HT-29 (cell line): Measurements from ENCODE around the gene FGB. TPM values are rescaled to one million over a fixed set of nuclear protein-coding genes. Genes with fewer than 3 reads are reported as not detected.
"Not testable (repeated sequence)": the region's sequence is repeated elsewhere in the genome, so short reads cannot be mapped to it uniquely, and the experiment has no call there.

Source experiments
- DNase-seq: peaks from one replicate; pipeline ENCODE4 v3.0.0-alpha.2; 2015; ENCODE audit warnings: low spot score
- total RNA-seq: library from RNA; depleted of rRNA; stranded (reverse); fragments of >200 nt; shearing (Covaris generic); gene quantifications from 2 replicates; pipeline ENCODE4 v1.2.3, GENCODE V29; 2014

FGB gene
- total RNA-seq, 1 experiment from 2014 or later = not detected

DNA sequence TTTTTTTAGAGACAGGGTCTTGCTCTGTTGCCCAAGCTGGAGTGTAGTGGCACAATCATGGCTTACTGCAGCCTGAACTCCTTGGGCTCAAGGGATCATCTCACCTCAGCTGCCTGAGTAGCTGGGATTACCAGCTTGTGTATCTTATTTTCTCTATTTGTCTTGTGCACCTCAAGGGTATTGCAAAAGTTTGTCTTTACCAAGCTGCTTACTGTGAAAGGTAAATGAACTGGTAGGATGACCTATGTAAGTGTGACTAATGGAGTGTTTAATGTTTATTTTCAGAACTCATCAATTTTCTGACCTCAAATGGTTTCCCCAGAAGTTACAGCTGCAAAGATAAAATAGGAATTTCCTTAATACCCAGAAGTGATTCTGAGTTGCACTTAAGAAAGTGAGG lies 33.0 kb downstream of the FGB start:
- DNase-seq = no peak

DNA sequence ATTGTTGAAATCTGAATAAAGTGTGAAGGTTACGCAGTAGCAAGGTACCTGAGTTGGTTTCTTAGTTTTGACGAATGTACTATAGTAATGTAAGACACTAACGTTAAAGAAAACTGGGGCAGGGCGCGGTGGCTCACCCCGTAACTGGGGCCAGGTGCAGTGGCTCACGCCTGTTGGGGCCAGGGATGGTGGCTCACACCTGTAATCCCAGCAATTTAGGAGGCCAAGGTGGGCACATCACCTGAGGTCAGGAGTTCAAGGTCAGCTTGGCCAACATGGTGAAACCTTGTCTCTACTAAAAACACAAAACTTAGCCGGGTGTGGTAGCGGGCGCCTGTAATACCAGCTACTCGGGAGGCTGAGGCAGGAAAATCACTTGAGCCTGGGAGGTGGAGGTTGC lies 34.5 kb downstream of the FGB start:
- DNase-seq = not testable (repeated sequence)

DNA sequence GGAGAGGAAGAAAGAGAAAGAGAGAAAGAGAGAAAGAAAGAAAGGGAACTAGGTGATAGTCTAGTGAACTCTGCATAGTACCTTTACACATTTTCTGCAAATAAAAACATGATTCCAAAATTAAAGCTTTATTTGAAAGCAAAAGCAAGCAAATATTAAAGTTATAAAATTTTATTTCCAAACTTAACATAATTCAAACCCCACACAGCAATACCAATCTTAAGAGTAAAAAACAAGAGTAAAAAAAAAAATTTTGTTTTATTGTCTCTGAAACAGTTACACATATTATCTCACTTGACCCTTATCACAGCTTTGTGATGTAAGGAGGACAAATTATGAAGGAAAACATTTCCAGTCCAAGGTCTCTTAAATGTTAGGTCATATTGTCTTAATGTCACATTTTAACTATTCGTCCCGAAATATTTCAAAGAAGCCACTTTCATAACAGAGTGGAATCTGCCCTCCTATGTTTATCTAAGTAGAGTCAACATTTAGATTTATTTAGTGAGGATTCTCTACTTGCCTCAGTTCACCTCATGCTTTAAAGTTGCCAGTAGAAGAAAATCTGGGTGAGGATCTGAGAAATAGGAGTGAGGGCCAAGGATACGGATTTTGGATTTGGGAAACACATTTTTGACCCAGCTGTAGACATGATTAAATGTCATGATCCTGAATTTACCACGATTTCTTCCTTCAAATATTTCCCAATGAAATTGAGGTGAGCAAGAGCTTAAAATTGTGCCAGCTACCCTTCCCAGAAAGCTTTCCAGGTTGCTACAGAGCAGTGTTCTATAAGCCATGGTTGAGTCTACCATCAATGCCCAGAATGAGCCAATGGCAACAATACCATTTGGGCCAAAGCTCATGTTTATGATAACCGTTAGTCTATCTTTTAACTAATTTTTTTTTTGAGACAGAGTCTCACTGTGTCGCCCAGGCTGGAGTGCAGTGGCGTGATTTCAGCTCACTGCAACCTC lies 35.3 kb downstream of the FGB start:
- DNase-seq = no peak

DNA sequence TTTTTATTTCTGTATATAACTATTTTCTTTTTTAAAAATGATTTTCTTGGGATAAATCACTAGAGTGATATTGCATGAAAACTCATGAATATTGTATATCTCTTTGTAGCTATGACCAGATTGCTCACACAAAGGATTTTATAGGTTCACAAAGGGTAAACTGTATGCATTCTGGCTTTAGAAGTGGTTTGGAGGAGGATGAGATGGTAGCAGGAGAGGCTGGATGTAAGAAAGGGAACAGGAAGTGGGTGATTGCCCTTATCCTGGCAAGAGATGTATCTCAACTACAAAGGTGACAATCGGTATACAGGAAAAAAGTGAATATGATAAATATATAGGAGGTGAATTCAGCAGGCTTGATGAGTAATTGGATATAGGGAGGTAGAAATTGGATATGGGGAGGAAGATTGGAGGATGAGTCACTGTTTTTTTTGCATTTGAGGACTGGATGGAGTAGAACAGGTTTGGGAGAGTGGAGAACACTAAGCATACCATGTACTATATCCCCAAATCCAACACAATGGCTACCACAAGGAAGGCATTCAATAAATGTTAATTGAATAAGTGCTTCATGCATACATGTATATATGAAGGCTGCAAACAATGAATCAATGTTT lies 39.7 kb downstream of the FGB start:
- DNase-seq = no peak

DNA sequence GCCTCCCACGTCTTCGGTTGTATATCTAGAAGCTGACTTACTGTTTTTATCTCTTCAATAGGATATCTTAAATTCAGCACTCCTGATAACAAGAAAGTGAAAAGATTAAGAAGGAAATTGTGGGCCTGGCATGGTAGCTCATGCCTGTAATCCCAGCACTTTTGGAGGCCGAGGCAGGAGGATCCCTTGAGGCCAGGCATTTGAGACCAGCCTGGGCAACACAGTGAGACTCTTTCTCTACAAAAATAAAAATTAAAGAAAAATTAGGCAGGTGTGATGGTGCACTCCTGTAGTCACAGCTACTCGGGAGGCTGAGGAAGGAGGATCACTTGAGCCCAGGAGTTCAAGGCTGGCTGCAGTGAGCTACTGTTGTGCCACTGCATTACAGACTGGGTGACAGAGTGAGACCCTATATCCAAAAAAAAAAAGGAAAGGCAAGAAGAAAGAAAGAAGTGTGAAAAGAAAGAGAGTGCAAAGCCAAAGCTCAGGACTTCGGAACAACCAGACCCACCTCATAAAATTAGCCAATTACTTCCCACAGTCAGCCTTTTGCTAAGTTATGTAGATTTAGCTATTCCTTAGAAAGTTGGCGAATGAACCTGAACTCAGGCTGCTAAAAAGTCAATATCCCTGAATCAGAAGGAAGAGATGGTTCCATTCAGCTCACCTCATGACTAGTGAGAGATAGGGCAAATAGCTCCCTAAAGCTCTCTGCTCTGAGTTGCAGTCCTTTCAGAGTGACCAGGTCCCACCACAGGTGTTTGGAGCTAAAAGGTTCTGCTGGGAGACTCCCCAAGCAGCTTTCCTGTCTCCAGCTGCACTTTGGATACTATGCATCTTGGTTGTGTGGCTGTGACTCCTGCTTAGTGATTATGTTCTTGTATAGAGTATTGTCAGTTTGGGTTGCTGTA lies 40.5 kb downstream of the FGB start:
- DNase-seq = no peak

- no peak for DNase-seq
Measured at GRCh38 chr4:154604696-154605200, 41.9 kb downstream of the FGB start.

- DNase-seq = no peak
Measured at GRCh38 chr4:154606728-154607723, 44.2 kb downstream of the FGB start.

GRCh38 chr4:154608361-154609252 lies 45.8 kb downstream of the FGB start:
- DNase-seq = no peak

DNA sequence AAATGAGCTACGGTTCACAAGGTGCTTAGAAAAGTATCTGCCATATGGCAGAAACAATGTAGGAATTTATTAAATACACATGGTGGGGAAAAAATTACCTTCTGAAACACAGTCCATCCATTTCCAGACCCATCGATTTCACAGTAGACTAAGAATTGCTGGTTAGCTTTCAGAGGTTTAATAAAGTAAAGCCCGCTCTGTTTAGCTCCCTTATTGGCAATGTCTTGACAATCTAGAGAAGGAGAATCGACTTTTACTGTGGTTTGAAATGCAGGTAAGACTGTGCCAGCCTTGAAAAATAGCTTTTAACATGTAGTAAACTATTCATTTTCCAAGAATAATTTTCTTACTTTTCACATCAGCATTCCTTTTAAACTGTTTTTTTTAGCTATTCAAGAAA lies 46.7 kb downstream of the FGB start:
- no peak for DNase-seq

GRCh38 chr4:154610582-154610981 lies 47.8 kb downstream of the FGB start:
- DNase-seq = no peak

- no peak for DNase-seq
Measured at GRCh38 chr4:154611833-154612232, 49.0 kb downstream of the FGB start.

- no peak for DNase-seq
Measured at GRCh38 chr4:154612472-154613414, 49.9 kb downstream of the FGB start, which contains the start of gene FGG. FGG (minus strand) TSS chr4:154612656; CDS start chr4:154612609, 47 bp downstream.

GRCh38 chr4:154614306-154614705 lies 51.5 kb downstream of the FGB start:
- DNase-seq = no peak

DNA sequence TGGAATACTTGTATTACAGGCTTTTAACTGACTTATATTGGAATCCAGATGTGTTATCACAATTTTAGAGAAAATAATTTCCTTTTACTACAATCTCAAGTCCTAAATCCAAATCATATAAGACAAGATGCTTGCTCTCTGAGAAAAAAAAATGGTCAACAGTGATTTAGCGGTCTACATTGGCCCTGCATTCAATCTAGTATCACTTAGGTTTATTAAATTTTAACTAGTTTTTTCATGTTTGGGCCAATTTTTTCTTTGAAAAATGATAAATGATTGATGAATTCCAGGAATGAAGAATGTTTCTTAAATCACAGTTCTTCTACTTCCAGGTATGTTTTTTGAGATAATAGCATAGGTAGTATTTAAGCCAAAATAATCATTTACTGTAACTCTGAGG lies 52.4 kb downstream of the FGB start:
- no peak for DNase-seq

DNA sequence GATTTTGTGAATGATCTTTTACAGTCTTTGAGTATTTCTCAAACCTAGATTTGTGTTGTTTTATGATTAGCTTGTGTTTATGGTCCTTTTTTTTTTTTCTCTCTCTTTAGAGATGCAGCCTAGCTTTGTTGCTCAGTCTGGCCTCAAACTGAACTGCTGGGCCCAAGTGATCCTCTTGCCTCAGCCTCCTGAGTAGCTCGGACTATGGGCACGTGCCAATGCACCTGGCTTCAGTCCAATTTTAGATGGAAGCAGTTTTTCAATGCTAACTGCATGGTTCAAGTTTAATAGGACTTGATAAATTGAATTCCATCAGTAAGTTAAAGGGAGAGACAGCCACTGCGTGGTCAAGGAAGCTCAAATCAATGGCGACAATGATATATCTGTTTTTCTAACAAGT lies 53.5 kb downstream of the FGB start:
- no peak for DNase-seq

DNA sequence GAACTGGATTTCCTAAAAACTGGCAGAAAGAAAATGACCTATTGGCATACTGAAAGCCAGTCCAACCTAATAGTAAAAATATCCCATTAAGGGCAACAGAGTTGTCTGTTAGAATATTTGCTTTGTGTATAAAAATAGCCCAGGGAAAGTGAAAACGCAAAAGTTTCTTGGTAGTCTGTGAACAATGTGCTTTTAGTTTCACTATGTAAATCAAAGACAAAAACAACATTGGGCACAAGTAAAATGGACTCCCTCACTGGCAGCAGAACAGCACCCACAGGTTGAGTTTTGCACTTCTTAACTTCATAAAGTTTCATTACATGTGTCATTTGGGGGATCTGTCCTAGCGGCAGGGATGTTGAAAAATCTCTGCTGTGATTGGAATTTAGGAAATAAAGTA lies 53.9 kb downstream of the FGB start:
- no peak for DNase-seq

DNA sequence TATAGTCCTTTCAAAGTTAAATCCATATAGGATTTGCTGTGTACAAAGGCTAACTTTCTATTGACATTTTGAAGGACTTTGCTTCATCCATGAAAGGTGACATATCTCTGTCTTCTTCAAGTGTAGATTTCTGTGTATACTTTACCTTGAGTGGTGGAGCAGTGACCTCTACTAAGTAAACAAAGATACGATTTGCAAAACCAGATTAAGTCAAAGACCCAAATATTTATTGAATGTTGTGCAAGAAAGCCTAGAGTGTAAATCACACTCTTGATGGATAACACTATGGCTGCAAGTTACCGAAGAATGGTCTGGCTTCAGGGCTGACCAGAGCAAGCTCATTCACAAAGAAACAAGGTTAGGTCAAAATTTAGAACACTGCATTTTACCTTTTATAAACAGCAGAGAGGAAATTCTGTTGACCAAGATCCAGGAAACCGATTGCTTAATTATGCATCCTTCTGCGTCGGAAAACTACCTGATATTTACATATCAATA lies 55.1 kb downstream of the FGB start:
- DNase-seq = no peak
